HCT116 (cell line): ENCODE results near the gene IRF8. TPM values are rescaled to one million over a fixed set of nuclear protein-coding genes. Genes with fewer than 3 reads are reported as not detected.

Experiments used
- ATAC-seq: fragments of 200-7000 bp; cut with Tn5 transposase; 2 replicates; pipeline ENCODE4 v1.9.1; 2020; ENCODE audit warnings: mild to moderate bottlenecking, moderate library complexity
- BruUV-seq: library from RNA; stranded (reverse); fragments of 400-500 nt; replicated peaks from 2 replicates; lab custom pipeline; 2021; lab: Mats Ljungman, UMichigan
- CTCF ChIA-PET: fragments of 300-600 bp; sonication (Branson Sonifier 250); formaldehyde crosslinking; loops from one replicate; lab custom pipeline; 2021; ENCODE audit warnings: antibody characterized with exemption; lab: Charles Lee
- POLR2A ChIA-PET: fragments of 300-600, 350-600 bp; sonication (Branson Sonifier 250); formaldehyde crosslinking; loops from one replicate; lab custom pipeline; 2021; ENCODE audit warnings: antibody characterized with exemption; lab: Charles Lee
- RAD21 ChIA-PET, 2 experiments: fragments of 300-600 bp; sonication (Branson Sonifier 250); formaldehyde crosslinking; loops; one replicate each; lab custom pipeline; 2023; ENCODE audit warnings: low total read pairs in 2 of 2; ENCODE audit not compliant: uncharacterized antibody in 2 of 2, unreplicated experiment in 2 of 2, low non-redundant PET in 1 of 2; lab: Charles Lee
- DNase-seq: peaks from one replicate; pipeline ENCODE4 v3.0.0-alpha.2; 2010; ENCODE audit warnings: low read depth, low spot score
- H2AFZ ChIP-seq: fragments of 200-600 bp; shearing (Covaris generic), sonication (generic); 2 replicates; pipeline ENCODE4 v1.6.1; 2017; ENCODE audit warnings: low read depth, mixed run types, mixed read lengths, antibody characterized with exemption, low read length; ENCODE audit not compliant: poor library complexity, severe bottlenecking
- H3K27ac ChIP-seq: 2 replicates; pipeline ENCODE4 v1.5.1; 2012; ENCODE audit warnings: low read depth, low read length
- H3K27me3 ChIP-seq: fragments of 200-600 bp; sonication (generic); 2 replicates; pipeline ENCODE4 v1.6.1; 2016; ENCODE audit warnings: mixed run types, low read length, mixed read lengths; ENCODE audit not compliant: insufficient read depth
- H3K36me3 ChIP-seq, 2 experiments: fragments of 200-500 bp in 1 of 2; fragments of 200-600 bp in 1 of 2; sonication (Bioruptor generic) in 1 of 2; sonication (generic) in 1 of 2; 2 replicates each; pipeline versions ENCODE4 v1.5.1 to v1.6.1; 2014 to 2016; ENCODE audit warnings: low read length in 2 of 2, inconsistent platforms in 1 of 2, mixed read lengths in 1 of 2, mixed run types in 1 of 2; ENCODE audit not compliant: insufficient read depth in 2 of 2, control insufficient read depth in 1 of 2
- H3K4me1 ChIP-seq, 2 experiments: fragments of 200-600 bp in 1 of 2; sonication (generic) in 1 of 2; 2 replicates each; pipeline versions ENCODE4 v1.5.1 to v1.6.1; 2012 to 2017; ENCODE audit warnings: low read length in 2 of 2, inconsistent platforms in 1 of 2, mild to moderate bottlenecking in 1 of 2, mixed read lengths in 1 of 2, mixed run types in 1 of 2, moderate library complexity in 1 of 2; ENCODE audit not compliant: insufficient read depth in 2 of 2, control insufficient read depth in 1 of 2
- H3K4me2 ChIP-seq: fragments of 200-600 bp; sonication (generic); 2 replicates; pipeline ENCODE4 v1.6.1; 2017; ENCODE audit warnings: mixed run types, low read length, mixed read lengths
- H3K4me3 ChIP-seq, 2 experiments: fragments of 200-600 bp in 1 of 2; sonication (generic) in 1 of 2; replicated peaks in 1 of 2; 2 replicates each; pipeline ENCODE4 v1.5.1; 2011 to 2016; ENCODE audit warnings: low read length in 2 of 2, control low read depth in 1 of 2, low read depth in 1 of 2, mild to moderate bottlenecking in 1 of 2, mixed read lengths in 1 of 2, mixed run types in 1 of 2
- H3K79me2 ChIP-seq: fragments of 200-600 bp; sonication (generic); 2 replicates; pipeline ENCODE4 v1.6.1; 2017; ENCODE audit warnings: mild to moderate bottlenecking, mixed run types, low read length, moderate library complexity, mixed read lengths; ENCODE audit not compliant: insufficient read depth
- H3K9ac ChIP-seq: fragments of 200-600 bp; sonication (generic); 2 replicates; pipeline ENCODE4 v1.6.1; 2016; ENCODE audit warnings: low read length, mixed read lengths
- H3K9me2 ChIP-seq: fragments of 200-600 bp; sonication (generic), shearing (Covaris generic); 2 replicates; pipeline ENCODE4 v1.6.1; 2017; ENCODE audit warnings: mixed run types, mild to moderate bottlenecking, moderate library complexity; ENCODE audit not compliant: insufficient read depth
- H3K9me3 ChIP-seq, 2 experiments: fragments of 200-500 bp in 1 of 2; fragments of 200-600 bp in 1 of 2; sonication (Bioruptor generic) in 1 of 2; sonication (generic) in 1 of 2; 2 replicates each; pipeline ENCODE4 v1.6.1; 2014 to 2017; ENCODE audit warnings: low read length in 2 of 2, mixed read lengths in 2 of 2, inconsistent platforms in 1 of 2, low read depth in 1 of 2, mild to moderate bottlenecking in 1 of 2, mixed run types in 1 of 2, moderate library complexity in 1 of 2; ENCODE audit not compliant: control insufficient read depth in 1 of 2, insufficient read depth in 1 of 2
- H4K20me1 ChIP-seq: fragments of 200-600 bp; sonication (generic), shearing (Covaris generic); 2 replicates; pipeline ENCODE4 v1.6.1; 2017; ENCODE audit warnings: mixed run types, mild to moderate bottlenecking, moderate library complexity; ENCODE audit not compliant: insufficient read depth
- CBX3 ChIP-seq: IDR thresholded peaks from 2 replicates; pipeline ENCODE4 v1.6.1; 2012; ENCODE audit warnings: low read depth
- CEBPB ChIP-seq: IDR thresholded peaks from 2 replicates; pipeline ENCODE4 v1.6.1; 2012; ENCODE audit warnings: low read depth
- EGR1 ChIP-seq: IDR thresholded peaks from 2 replicates; pipeline ENCODE4 v1.6.1; 2012; ENCODE audit warnings: low read depth
- ELF1 ChIP-seq: IDR thresholded peaks from 2 replicates; pipeline ENCODE4 v1.6.1; 2012; ENCODE audit warnings: low read depth, borderline replicate concordance
- EZH2 ChIP-seq: fragments of 200-600 bp; sonication (generic); IDR thresholded peaks from 2 replicates; pipeline ENCODE4 v1.6.1; 2017; ENCODE audit warnings: antibody characterized with exemption, mixed run types
- EZH2phosphoT487 ChIP-seq: fragments of 200-600 bp; IDR thresholded peaks from 2 replicates; pipeline ENCODE4 v1.6.1; 2018; ENCODE audit warnings: antibody characterized with exemption, borderline replicate concordance
- FOSL1 ChIP-seq: IDR thresholded peaks from 2 replicates; pipeline ENCODE4 v1.6.1; 2012; ENCODE audit warnings: low read depth
- JUND ChIP-seq: IDR thresholded peaks from 2 replicates; pipeline ENCODE4 v1.6.1; 2012
- POLR2AphosphoS5 ChIP-seq: IDR thresholded peaks from 2 replicates; pipeline ENCODE4 v1.6.1; 2011; ENCODE audit warnings: mild to moderate bottlenecking, low read depth, low read length, moderate library complexity
- RAD21 ChIP-seq: IDR thresholded peaks from 2 replicates; pipeline ENCODE4 v1.6.1; 2012; ENCODE audit warnings: low read depth, mild to moderate bottlenecking
- REST ChIP-seq: IDR thresholded peaks from 2 replicates; pipeline ENCODE4 v1.6.1; 2012; ENCODE audit warnings: low read depth
- SP1 ChIP-seq: IDR thresholded peaks from 2 replicates; pipeline ENCODE4 v1.6.1; 2012; ENCODE audit warnings: low read depth
- SRF ChIP-seq: IDR thresholded peaks from 2 replicates; pipeline ENCODE4 v1.6.1; 2012; ENCODE audit warnings: low read depth
- TCF7L2 ChIP-seq: IDR thresholded peaks from 2 replicates; pipeline ENCODE4 v1.7.0; 2011; ENCODE audit warnings: borderline replicate concordance, inconsistent platforms; ENCODE audit not compliant: insufficient read depth, insufficient read length; ENCODE audit errors: extremely low read depth
- YY1 ChIP-seq: IDR thresholded peaks from 2 replicates; pipeline ENCODE4 v1.6.1; 2011; ENCODE audit warnings: low read length, low read depth, moderate library complexity, mild to moderate bottlenecking; ENCODE audit not compliant: insufficient replicate concordance; ENCODE audit errors: extremely low read depth
- ZFX ChIP-seq: fragments of 450-650 bp; IDR thresholded peaks from 2 replicates; pipeline ENCODE4 v1.6.1; 2017
- ZNF274 ChIP-seq: fragments of 200-500 bp; sonication (Bioruptor generic); IDR thresholded peaks from 2 replicates; pipeline ENCODE4 v1.6.1; 2014; ENCODE audit warnings: mild to moderate bottlenecking, low read depth, low read length, inconsistent platforms
- intact Hi-C: fragments of 100-400 bp; cut with micrococcal nuclease; formaldehyde crosslinking; loops from 2 replicates; pipeline ENCODE4 v1.10.0; 2022
- total RNA-seq: library from RNA; stranded (reverse); gene quantifications from one replicate; pipeline ENCODE4 v1.2.1, GENCODE V29; 2021; ENCODE audit not compliant: unreplicated experiment
- TF ChIP-seq, protein P1 (sequence below): IDR thresholded peaks from 2 replicates; pipeline ENCODE4 v1.6.1; 2012
- TF ChIP-seq, protein P2 (sequence below), 3 experiments: fragments of 200-600 bp in 1 of 3; sonication (generic) in 1 of 3; IDR thresholded peaks in 2 of 3; conservative IDR thresholded peaks in 1 of 3; 2 replicates each; pipeline ENCODE4 v1.5.1; 2012 to 2017; ENCODE audit warnings: low read depth in 2 of 3, low read length in 2 of 3, antibody characterized with exemption in 1 of 3, borderline replicate concordance in 1 of 3, control low read depth in 1 of 3, mild to moderate bottlenecking in 1 of 3, mixed read lengths in 1 of 3, mixed run types in 1 of 3, moderate library complexity in 1 of 3; ENCODE audit not compliant: insufficient read depth in 1 of 3
- TF ChIP-seq, protein P3 (sequence below): IDR thresholded peaks from 2 replicates; pipeline ENCODE4 v1.6.1; 2012

The IRF8 gene
- total RNA-seq, 1 experiment from 2014 or later = 0.61 TPM

- Histone ChIP-seq H3K36me3 (no peaks in the 10 kb centered on the region), H3K9me3 (no peaks in the 10 kb centered on the region), H3K4me3 (no peak overlapping the region), H3K27me3 (peaks cover 31% of the 10 kb centered on the region; the same call in 1 of the 2 replicates), H2AFZ (no peak overlapping the region), H3K27ac (no peak overlapping the region), H3K9ac (no peak overlapping the region), H4K20me1 (no peaks in the 10 kb centered on the region), H3K79me2 (no peaks in the 10 kb centered on the region), H3K4me2 (no peak overlapping the region), H3K9me2 (no peaks in the 10 kb centered on the region), H3K4me1 (no peaks in the 10 kb centered on the region)
- intact Hi-C loops = no loop called here
- no peak for DNase-seq
- ChIA-PET POLR2A (no interaction called here), CTCF (no interaction called here), RAD21 (no interaction called here)
- no peak for ATAC-seq
- no TSS peak for BruUV-seq
- TF ChIP-seq TCF7L2 (no peak), EZH2 (no peak), ELF1 (no peak), POLR2AphosphoS5 (no peak), SP1 (no peak), CEBPB (no peak), CBX3 (no peak), REST (no peak), JUND (no peak), EGR1 (no peak), EZH2phosphoT487 (no peak), ZFX (no peak), FOSL1 (no peak), ZNF274 (no peak), RAD21 (no peak), SRF (no peak), YY1 (no peak)
- TF ChIP-seq, protein P1, sequence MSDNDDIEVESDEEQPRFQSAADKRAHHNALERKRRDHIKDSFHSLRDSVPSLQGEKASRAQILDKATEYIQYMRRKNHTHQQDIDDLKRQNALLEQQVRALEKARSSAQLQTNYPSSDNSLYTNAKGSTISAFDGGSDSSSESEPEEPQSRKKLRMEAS = no peak
- TF ChIP-seq, protein P2, sequence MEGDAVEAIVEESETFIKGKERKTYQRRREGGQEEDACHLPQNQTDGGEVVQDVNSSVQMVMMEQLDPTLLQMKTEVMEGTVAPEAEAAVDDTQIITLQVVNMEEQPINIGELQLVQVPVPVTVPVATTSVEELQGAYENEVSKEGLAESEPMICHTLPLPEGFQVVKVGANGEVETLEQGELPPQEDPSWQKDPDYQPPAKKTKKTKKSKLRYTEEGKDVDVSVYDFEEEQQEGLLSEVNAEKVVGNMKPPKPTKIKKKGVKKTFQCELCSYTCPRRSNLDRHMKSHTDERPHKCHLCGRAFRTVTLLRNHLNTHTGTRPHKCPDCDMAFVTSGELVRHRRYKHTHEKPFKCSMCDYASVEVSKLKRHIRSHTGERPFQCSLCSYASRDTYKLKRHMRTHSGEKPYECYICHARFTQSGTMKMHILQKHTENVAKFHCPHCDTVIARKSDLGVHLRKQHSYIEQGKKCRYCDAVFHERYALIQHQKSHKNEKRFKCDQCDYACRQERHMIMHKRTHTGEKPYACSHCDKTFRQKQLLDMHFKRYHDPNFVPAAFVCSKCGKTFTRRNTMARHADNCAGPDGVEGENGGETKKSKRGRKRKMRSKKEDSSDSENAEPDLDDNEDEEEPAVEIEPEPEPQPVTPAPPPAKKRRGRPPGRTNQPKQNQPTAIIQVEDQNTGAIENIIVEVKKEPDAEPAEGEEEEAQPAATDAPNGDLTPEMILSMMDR (IDR thresholded peaks at IDR 0.05 in 2 of 3, conservative IDR thresholded peaks at IDR 0.05 in 1 of 3; ENCODE audit: borderline replicate concordance in 1 of 3, insufficient read depth in 1 of 3, low read depth in 2 of 3, low read length in 2 of 3) = no peak
- TF ChIP-seq, protein P3, sequence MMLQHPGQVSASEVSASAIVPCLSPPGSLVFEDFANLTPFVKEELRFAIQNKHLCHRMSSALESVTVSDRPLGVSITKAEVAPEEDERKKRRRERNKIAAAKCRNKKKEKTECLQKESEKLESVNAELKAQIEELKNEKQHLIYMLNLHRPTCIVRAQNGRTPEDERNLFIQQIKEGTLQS = no peak
These were observed 36.5 kb downstream of the IRF8 start for GRCh38 chr16:85935391-85935973.
